CD4-positive, alpha-beta T cell treated with Interleukin-6 at 100 ng/mL for 8 hours (primary cell): ENCODE results near the gene CPT2.

Source experiments
- DNase-seq: peaks from one replicate; pipeline ENCODE4 v3.0.0-alpha.2; 2020; ENCODE audit warnings: mixed read lengths, low spot score

Gene CPT2

GRCh38 chr1:53196485-53197290 is at the start of gene CPT2:
Gene CPT2 (plus strand): TSS chr1:53196824. CDS start chr1:53196944, 120 bp downstream.
- peak; percentile 93 for DNase-seq

- no peak for DNase-seq
These were observed 49.5 kb upstream of the CPT2 start for GRCh38 chr1:53147174-53147573.

GRCh38 chr1:53148123-53148522 is 48.5 kb upstream of the CPT2 start:
- DNase-seq: no peak

GRCh38 chr1:53153752-53154151 is 42.9 kb upstream of the CPT2 start:
- DNase-seq: no peak

GRCh38 chr1:53154859-53155438 is 41.7 kb upstream of the CPT2 start:
- DNase-seq: no peak

GRCh38 chr1:53155534-53155933 is 41.1 kb upstream of the CPT2 start:
- DNase-seq: no peak

- no peak for DNase-seq
These were observed 40.7 kb upstream of the CPT2 start for GRCh38 chr1:53155945-53156344.

- no peak for DNase-seq
These were observed 39.8 kb upstream of the CPT2 start for GRCh38 chr1:53156783-53157182.

GRCh38 chr1:53158900-53159299 is 37.7 kb upstream of the CPT2 start:
- DNase-seq: no peak

- no peak for DNase-seq
These were observed 35.7 kb upstream of the CPT2 start for GRCh38 chr1:53160924-53161378.

- DNase-seq: no peak
These were observed 34.0 kb upstream of the CPT2 start for GRCh38 chr1:53162621-53163020.

GRCh38 chr1:53163291-53163768 is 33.3 kb upstream of the CPT2 start:
- no peak for DNase-seq

- DNase-seq: no peak
These were observed 31.1 kb upstream of the CPT2 start for GRCh38 chr1:53165408-53165961.

- DNase-seq: no peak
These were observed 30.3 kb upstream of the CPT2 start for GRCh38 chr1:53166366-53166765.

GRCh38 chr1:53166912-53167311 is 29.7 kb upstream of the CPT2 start:
- no peak for DNase-seq

- no peak for DNase-seq
These were observed 24.0 kb upstream of the CPT2 start for GRCh38 chr1:53172426-53173128.

- no peak for DNase-seq
These were observed 21.4 kb upstream of the CPT2 start for GRCh38 chr1:53174971-53175913.

GRCh38 chr1:53176452-53177208 is 20.0 kb upstream of the CPT2 start:
- DNase-seq: no peak

- DNase-seq: no peak
These were observed 16.4 kb upstream of the CPT2 start for GRCh38 chr1:53180226-53180625.

- no peak for DNase-seq
These were observed 15.7 kb upstream of the CPT2 start for GRCh38 chr1:53180951-53181350.
